HepG2 (cell line): ENCODE results near the gene URGCP.

ENCODE experiments used
- EZH2 ChIP-seq: conservative IDR thresholded peaks from 2 replicates; pipeline ENCODE4 v1.6.1; 2012; ENCODE audit warnings: mild to moderate bottlenecking, low read depth, low read length, moderate library complexity
- FOXO4 ChIP-seq: sonication (generic); formaldehyde crosslinking; conservative IDR thresholded peaks from 2 replicates; pipeline ENCODE4 v1.8.1; 2023; ENCODE audit warnings: missing genetic modification reagents
- POLR2AphosphoS5 ChIP-seq: IDR thresholded peaks from 2 replicates; pipeline ENCODE4 v1.6.1; 2012; ENCODE audit warnings: low read depth, low read length
- ZBTB33 ChIP-seq: sonication (generic); formaldehyde crosslinking; IDR thresholded peaks from 2 replicates; pipeline ENCODE4 v1.4.0; 2020; ENCODE audit warnings: missing genetic modification reagents
- ZFY ChIP-seq: sonication (generic); formaldehyde crosslinking; IDR thresholded peaks from 2 replicates; pipeline ENCODE4 v1.4.0; 2020; ENCODE audit warnings: missing genetic modification reagents
- ZNF232 ChIP-seq: sonication (generic); formaldehyde crosslinking; IDR thresholded peaks from 2 replicates; pipeline ENCODE4 v1.4.0; 2020; ENCODE audit warnings: missing genetic modification reagents, borderline replicate concordance
- ZNF24 ChIP-seq: fragments of 450-650 bp; IDR thresholded peaks from 2 replicates; pipeline ENCODE4 v1.6.1; 2017; ENCODE audit warnings: antibody characterized with exemption, mild to moderate bottlenecking
- ZNF746 ChIP-seq: sonication (generic); formaldehyde crosslinking; IDR thresholded peaks from 2 replicates; pipeline ENCODE4 v1.8.0; 2022; ENCODE audit warnings: mild to moderate bottlenecking, missing genetic modification reagents
- ZNF766 ChIP-seq: sonication (generic); formaldehyde crosslinking; IDR thresholded peaks from 2 replicates; pipeline ENCODE4 v1.5.0; 2020; ENCODE audit warnings: missing genetic modification reagents, borderline replicate concordance
- TF ChIP-seq, protein P1 (sequence below): sonication (generic); formaldehyde crosslinking; IDR thresholded peaks from 2 replicates; pipeline ENCODE4 v1.4.0; 2020; ENCODE audit warnings: missing genetic modification reagents
- TF ChIP-seq, protein P2 (sequence below): sonication (generic); formaldehyde crosslinking; IDR thresholded peaks from 2 replicates; pipeline ENCODE4 v1.5.0; 2020; ENCODE audit warnings: mild to moderate bottlenecking, missing genetic modification reagents

GRCh38 chr7:43938892-43939482 is 32.6 kb upstream of the URGCP start:
- no peak for TF ChIP-seq ZNF24
- TF ChIP-seq, protein P1, sequence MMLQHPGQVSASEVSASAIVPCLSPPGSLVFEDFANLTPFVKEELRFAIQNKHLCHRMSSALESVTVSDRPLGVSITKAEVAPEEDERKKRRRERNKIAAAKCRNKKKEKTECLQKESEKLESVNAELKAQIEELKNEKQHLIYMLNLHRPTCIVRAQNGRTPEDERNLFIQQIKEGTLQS (CRISPR knock-in tag): no peak
- TF ChIP-seq ZFY (CRISPR knock-in tag): no peak
- no peak for TF ChIP-seq ZNF746 (CRISPR knock-in tag)
- TF ChIP-seq ZNF766 (CRISPR knock-in tag): no peak
- no peak for TF ChIP-seq EZH2
- TF ChIP-seq, protein P2, sequence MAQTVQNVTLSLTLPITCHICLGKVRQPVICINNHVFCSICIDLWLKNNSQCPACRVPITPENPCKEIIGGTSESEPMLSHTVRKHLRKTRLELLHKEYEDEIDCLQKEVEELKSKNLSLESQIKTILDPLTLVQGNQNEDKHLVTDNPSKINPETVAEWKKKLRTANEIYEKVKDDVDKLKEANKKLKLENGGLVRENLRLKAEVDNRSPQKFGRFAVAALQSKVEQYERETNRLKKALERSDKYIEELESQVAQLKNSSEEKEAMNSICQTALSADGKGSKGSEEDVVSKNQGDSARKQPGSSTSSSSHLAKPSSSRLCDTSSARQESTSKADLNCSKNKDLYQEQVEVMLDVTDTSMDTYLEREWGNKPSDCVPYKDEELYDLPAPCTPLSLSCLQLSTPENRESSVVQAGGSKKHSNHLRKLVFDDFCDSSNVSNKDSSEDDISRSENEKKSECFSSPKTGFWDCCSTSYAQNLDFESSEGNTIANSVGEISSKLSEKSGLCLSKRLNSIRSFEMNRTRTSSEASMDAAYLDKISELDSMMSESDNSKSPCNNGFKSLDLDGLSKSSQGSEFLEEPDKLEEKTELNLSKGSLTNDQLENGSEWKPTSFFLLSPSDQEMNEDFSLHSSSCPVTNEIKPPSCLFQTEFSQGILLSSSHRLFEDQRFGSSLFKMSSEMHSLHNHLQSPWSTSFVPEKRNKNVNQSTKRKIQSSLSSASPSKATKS: no peak
- no peak for TF ChIP-seq POLR2AphosphoS5
- no peak for TF ChIP-seq ZBTB33 (CRISPR knock-in tag)
- no peak for TF ChIP-seq FOXO4 (CRISPR knock-in tag)
- no peak for TF ChIP-seq ZNF232 (CRISPR knock-in tag)
